Stimulated activated CD4-positive, alpha-beta T cell treated with anti-CD3 and anti-CD28 coated beads, TNF-alpha, amount 100 ng/mL, for 4 hours (primary cell): ENCODE data around the gene RYR3.
"Not testable (repeated sequence)": the region's sequence is repeated elsewhere in the genome, so short reads cannot be mapped to it uniquely, and the experiment has no call there.

ENCODE experiments used
- DNase-seq, 3 experiments: peaks; one replicate each; pipeline ENCODE4 v3.0.0-alpha.2; 2020; ENCODE audit warnings: low read depth in 3 of 3

Gene RYR3

DNA sequence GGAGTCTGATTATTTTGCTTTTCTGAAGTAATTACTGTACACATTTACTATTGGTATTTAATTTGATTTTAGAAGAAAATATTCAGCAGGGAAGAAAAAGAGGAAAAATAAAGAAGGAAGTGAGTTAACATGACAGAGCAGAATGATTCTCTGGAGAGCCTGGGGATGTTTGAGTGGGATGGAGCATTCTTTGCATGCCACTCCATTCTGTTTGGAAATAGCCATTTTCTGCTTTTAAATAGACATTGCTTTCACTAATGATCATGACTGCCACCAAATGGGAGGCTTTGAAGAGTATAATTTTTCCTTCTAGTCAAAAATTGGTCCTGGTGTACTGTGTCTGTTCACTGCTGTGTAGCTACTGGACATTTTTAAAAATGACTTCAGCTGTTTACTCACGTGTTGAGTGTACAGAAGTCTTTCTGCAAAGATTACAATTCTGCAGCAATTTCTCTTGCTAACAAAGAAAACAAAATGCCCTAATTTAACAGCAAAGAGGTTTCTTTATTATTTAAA, 196.1 kb downstream of the RYR3 start:
- no peak for DNase-seq

DNA sequence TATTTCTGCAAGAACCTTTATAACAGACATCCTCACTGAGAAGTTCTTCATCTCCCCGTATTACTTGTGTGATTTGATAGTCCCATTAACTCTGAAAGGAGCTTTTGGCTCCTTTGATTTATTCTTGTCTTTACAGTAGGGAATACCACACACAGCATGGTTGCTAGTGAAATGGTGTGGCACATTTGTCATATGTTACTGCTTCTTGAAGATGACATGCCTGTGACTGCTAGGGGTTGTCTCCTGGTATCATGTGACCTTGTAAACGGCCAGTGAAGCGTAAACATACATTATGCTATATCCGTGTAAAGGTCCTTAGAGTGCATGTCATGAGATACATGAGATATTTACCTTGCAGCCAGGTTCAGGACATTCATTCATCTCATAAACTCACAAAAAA, 197.9 kb downstream of the RYR3 start:
- DNase-seq = no peak

DNA sequence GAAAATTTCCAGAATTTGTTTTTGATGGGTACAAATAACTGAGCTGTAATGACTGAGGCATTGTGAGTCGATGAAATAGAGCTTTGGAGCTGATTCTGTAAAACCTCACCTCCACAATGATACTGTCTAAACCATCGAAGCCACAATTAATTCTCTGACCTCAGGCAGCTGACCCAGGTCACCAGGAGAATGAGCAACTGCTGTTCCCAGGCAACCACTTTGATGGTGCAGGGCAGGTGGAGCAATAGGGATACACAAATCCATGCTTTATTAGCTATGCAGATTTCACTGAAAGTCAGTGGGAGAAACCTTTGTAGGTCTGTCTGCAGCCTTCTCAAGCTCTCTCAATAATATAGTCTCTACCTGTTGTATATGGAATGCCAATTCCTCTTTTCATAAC, 204.4 kb downstream of the RYR3 start:
- no peak for DNase-seq

DNA sequence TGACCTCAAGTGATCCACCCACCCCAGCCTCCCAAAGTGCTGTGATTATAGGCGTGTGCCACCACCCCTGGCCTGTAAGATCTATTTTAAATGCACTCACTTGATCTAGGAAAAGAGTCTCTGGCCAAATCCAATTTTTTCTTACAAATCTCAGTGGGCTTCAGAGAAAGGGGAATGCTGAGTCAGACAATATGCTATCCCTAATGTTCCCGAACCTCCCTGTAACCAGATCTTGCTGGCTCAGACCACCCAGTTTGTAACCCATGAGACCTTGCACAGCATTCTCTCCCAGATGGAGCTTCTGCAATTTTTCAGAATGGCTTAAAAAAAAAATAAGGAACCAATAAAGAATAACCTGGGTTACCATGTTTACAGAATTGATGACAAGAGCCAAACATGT, 205.8 kb downstream of the RYR3 start:
- DNase-seq = no peak

DNA sequence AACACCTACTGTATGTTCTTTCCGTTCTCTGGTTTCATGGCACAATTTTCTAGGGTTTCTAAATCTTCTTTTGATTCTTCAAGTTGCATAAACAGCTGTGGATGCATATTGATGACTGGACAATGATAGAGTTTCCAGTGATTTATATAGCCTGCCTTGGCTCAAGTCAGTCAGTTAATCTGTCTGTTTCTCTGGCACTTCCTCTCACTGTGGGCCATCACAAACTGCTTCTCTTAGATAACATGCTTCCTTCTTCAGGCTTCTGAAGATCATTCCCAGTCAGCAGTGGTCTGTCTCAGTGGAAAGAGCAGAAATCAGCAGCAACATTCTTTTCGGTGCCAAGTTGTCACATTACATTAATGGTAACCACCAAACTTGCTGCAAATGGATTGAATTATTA, 207.2 kb downstream of the RYR3 start:
- no peak for DNase-seq

DNA sequence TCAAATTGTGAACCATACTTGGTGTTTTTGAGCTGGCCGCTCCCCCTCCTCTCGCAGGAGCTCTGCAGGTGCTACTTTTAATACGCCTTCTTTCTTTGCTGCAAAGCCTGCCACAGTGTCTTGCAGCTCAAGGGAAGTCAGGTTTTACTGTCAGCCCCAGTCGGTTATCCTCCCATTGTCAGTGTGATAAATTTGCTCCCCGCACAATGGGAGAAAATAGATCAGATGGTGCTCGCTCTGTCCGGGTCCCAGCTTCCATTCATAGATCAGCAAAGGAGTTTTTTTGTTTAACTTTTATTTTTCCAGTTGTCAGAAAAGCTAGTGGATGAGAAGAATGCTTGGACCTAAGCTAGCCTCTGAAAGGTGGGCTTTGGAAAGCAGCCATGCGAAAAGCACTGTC, 207.7 kb downstream of the RYR3 start:
- no peak for DNase-seq

DNA sequence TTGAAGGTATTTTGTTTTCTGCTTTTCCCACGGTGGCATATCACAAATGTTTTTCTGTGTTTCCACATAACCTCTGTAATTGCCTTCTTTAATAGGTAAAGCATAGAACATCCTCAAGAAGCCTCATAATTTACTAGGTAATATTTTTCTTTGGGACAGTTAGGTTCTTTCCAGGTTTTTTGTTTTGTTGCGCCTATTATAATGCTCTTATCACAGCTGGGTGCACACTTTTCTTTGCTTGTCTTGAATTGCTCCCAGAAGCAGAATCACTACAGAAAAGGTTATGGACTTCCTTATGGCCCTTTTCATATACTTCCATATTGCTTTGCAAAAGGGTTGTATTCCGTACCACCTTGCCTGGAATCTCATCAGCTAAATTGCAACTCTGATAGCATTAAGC, 213.5 kb downstream of the RYR3 start:
- DNase-seq = no peak

DNA sequence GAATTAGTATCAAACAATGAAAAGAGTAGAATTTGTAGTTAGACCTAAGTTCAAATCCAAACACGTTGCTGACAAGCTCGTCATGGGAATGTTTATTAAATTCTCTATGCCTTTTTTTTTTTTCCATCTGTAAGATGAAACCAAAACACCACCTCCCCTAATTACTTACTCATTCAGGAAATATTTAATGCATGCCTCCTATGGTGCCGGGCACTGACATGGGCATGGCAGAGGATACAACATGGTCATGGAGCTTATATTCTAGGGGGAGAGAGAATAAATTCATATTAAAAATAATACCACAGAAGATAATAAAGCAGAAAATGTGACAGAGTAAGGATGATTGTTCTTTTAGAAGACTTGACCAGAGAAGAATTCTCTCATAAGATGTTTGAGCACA, 215.8 kb downstream of the RYR3 start:
- DNase-seq = no peak

DNA sequence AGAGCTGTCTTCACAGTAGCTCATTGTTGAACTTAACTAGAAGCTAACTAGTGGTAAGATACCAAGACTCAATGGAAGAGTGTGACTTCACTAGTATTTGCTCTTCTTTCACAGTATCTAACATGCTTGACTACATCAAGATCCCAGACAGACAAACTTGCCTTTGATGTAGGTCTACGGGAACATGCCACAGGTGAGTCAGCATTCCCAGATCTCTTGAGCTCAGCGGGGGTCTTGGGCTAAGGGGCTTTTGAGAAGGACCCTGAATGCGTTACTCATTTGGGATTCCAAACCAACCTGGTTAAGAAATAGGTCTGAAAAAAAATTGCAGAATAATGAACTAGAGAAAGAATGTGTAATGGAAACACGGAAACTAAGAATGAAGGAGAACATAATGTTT, 222.4 kb downstream of the RYR3 start:
- no peak for DNase-seq

DNA sequence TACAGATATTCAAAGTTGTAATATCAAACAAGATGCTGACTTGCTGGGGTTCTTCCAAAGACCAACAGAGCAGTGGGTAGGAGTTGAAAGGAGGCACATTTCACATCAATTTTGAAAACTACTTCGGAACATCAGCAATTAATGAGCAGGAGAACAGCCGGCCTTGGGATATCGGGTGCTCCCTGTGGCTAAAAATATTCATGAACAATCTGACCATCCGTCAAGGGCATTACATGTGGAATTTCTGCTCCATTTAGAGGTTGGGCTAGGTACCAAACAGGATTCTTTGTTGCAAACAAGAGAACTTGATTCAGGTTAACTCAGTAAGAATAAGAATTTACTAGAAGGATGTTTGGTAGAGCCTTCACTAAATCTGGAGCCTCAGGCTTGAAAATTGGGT, 223.9 kb downstream of the RYR3 start:
- DNase-seq = no peak

DNA sequence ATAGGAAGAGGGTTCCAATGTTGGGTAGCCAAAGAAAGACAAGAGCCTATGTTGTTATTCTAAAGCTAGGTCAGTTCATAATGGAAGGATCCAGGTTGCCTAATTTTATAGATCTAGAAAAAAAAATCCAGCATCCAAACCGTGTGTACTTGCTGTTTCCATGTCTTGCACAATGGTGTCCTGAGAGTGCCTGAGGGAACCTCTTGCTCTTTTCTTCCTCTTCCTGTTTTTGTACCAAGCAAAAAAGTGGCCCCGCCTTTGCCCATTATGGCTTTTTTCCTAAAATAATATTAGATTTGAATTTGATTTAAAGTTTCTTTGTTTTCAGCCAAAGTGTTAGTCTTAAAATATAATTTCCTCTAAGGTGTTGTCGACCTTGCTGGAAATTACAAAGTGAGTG, 224.4 kb downstream of the RYR3 start:
- DNase-seq = no peak

DNA sequence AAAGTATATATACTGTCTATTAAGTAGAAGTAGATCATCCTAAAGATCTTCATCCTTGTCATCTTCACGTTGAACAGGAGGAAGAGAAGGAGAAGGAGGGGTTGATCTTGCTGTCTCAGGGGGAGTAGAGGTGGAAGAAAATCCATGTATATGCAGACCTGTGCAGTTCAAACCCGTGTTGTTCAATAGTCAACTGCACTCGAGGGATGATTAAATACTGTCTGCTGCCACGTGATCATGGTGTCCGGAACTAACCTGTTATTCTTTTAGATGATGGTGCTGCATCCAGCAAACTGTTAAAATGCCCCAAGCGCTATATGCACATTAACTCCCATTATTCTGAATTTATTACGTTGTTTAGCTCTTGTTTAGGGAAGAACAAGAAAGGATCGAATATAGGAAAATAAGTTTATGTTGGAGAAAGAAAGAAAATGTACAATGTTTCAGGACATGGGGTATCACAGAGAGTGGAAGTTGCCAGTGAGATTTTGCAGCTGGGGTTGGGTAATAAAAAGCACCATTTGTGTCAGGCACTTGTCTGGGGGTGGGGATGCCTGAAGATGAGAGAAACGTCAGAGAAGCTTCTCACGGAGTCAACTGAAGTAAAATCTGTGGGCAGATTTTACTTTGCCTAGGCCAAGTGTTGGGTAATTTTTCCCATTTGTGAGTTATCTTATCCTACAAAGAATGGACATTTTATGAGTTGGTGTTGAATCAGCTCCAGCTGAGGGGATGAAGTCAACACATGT, 229.2 kb downstream of the RYR3 start:
- DNase-seq = no peak

DNA sequence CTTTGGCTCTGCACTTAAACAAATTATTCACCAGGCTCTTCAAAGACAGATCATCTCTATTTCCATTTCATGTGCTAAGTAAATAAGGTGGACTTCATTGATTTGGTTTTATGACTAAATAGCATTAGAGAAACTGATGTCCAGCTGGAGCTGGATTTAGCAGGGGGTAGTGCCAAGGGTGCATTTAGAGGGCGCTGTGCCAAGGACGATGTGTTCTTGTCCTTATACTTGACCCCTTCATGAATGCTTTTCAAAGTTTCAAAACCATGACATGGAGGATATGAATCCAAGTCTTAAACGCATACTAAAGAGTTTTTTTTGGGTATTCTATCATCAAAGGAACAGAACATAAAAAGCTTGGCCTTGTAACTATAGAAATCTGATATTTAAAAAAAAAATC, 233.2 kb downstream of the RYR3 start:
- DNase-seq = no peak

DNA sequence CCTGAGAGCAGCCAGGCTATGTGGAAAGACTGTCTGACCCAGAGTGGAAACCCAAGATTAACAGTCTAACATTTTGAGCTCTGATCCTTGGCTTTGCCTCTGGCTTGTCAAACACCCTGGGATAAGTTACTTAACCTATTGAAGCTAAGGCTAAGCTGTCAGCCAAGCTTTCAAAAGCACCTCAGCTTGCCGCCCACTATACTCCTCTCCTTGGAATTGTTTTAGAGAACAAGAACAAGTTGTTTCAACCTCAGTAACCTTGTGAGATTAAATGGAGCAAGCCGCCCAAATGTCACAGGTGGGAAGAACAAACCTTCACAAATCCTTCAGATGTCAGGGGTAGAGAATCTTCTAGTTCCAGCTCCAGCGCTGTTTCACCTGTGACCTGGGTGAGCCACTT, 235.1 kb downstream of the RYR3 start:
- DNase-seq = no peak

DNA sequence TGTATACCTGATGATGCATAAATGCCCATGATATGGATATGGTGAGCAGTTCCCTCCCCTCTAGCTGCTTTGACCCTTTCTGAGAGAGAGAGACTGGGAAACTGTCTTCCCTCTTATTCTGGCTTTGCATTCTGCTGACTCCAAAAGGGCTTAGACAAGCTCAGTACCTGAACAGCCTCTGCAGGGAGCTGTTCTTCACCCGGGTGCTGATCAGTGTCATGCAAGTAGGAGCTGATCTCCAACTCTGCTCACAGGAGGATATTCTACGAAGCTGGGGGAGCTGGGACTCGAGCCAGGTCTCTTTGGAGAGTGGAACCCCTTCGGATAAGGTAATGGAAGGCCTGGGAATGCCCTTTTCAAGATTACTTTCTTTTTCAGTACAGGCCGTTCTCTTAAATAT, 237.1 kb downstream of the RYR3 start:
- DNase-seq = no peak

DNA sequence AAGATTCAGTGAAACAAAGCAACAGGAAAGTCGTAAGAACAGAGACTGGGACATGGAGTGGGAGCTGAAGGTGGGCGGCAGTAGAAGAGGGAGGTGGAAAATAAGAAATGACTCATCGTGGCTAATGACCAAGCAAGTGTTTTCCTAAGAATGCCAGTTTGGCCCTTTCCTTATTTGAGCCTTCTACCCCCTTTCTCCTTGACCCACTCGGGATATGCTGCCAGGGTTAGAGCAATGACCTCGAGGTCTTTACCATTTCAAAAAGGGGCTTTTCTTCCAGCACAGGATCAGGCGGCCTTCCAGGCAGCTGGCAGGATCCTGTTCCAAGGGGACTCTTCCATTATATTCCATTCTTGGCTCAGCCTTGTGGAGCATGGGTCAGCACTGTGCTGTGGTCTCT, 241.1 kb downstream of the RYR3 start:
- DNase-seq = no peak

DNA sequence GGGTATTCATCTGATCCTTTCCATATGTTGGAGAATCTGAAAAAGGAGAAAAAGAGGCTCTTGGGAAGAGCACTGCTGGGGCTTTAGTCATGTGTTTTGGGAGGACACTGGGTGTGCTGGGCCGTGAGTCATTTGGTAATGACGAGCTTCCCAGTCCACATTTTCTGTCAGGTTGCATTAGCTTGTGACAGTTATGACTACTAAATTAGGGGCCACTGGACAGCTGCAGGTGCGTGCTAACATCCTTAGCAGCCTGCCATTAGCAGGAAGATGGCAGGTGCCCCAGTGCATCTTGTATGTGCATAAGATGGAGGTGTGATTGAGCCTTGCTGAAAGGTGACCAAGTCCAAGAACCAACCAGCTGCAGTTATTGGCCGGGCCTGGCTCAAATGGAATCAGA, 242.4 kb downstream of the RYR3 start:
- no peak for DNase-seq

DNA sequence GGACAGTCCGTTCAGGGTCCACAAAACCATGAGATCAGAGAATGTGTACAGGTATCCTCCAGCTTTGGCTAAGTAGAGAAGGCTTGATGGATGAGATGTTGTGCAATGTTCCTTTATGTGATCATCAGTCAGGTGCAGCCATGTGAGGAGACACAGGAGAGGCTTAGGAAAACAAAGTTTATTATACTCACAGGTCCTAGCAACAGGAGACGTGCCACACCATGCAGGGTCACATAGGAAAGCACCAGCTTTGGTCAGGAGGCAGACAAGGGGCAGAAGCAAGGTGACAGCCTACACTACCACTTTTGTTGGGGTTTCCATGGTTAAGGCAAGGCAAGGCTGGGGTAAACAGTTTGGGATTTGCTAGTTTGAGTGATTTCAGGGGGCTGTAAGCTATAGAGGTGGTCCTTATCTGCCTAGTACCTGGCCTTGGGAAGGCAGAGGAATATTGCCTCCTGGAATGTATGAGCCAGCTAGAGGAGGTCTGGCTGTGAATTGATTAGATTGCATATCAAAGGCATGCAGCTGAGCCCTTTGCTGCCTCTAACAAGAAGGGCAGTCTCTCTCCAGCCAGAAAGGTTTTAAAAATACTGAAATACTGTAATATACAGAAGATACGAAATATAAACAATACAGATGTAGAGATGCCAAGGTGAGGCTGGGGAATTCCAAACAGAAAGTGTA, 248.6 kb downstream of the RYR3 start:
- DNase-seq = no peak

DNA sequence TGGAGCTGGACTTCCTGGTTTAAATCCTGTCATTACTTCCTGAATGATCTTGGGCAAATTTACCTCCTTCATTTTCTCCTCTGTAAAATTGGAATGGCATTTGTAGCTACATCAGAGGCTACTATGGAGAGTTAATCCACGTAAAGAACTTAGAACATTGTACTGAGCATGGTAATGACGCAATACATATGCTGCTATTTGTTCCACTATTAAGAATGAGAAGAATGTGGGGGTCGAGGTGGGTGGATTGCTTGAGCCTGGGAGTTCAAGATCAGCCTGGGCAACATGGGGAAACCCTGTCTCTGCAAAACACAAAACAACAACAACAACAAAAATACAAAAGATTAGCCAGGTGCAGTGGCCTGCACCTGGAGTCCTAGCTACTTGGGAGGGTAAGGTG, 250.6 kb downstream of the RYR3 start:
- no peak for DNase-seq

DNA sequence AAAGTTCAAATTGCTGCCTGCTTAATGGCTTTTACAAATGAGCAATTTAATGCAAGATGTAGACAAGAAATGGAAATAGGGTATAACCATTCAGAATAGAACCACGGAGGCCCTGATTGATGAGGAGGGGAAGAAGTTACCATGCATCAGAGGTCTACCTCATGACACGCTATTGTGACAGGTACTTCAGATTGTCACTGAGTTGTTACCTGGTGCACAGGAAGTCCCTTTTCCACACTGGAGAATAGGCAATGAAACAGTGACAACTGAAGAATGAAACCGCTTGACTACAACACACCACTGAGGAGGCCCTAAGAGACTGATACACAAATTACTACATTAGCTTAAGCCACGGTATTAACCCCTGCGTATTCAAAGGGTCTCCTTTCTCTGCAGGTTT, 251.2 kb downstream of the RYR3 start:
- DNase-seq = no peak

DNA sequence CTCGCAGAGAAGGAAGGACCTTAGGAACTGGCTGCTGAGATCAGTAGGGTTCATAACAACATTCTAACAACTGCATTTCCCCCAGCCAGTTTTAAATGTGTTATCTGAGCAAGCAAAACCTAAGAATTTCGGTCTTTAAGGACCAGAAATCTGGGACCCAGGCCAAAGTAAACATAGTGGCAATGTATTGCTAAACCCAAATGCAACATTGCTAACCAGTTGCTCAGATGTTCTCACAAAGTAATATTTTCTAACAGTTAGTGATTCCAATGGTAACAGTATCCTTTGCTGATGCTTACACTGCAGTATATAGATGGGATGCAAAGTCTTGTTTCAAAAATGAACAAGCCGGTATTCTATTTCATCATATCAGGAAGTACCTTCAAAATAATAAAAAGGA, 254.3 kb downstream of the RYR3 start:
- DNase-seq = no peak

DNA sequence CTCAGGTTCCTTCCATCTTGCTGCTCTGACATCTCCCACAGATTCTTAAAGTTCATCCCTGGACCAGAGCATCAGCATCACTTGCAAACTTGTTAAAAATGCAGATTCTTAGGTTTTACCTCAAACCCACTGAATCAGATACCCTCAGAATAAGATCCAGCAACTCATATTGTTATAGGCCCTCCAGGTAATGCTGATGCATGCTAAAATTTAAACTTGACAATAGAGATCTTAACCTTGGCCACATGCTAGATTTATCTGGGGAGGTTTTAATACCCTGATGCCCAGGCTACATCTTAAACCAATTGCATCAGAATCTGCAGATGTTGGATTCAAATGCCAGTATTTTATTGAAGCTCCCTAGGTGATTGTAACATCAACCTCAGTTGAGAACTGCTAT, 256.9 kb downstream of the RYR3 start:
- DNase-seq = no peak

DNA sequence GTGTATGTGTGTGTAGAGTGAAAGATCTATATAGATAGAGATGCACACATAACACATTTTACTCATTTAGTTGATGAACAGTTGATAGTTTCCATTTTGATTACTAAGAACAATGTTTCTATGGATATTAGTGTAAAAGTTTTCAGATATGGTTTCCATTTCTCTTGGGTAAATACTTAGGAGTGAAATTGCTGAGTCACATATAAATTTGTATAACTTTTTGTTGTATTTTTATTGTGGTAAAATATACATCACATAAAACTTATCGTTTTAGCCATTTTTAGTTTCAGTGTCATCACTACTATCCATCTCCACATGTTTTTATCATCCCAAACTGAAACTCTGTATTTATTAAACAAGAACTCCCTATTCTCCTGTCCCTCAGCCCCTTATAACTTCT, 258.3 kb downstream of the RYR3 start:
- DNase-seq = no peak

DNA sequence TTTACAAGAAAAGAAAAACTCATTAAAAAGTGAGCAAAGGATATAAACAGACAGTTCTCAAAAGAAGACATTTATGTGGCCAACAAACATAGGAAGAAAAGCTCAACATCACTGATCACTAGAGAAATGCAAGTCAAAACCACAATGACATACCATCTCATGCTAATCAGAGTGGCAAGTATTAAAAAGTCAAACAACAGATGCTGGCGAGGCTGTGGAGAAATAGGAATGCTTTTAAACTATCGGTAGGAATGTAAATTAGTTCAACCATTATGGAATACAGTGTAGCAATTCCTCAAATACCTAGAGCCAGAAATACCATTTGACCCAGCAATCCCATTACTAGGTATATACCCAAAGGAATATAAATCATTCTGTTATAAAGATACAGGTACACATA, 267.1 kb downstream of the RYR3 start:
- not testable (repeated sequence) for DNase-seq
